Iris pigment epithelial cell (primary cell): ENCODE results near the gene SLC25A53.
A peak's percentile ranks its signal among the peaks of the same experiment; 100 is the strongest.

Experiments
- DNase-seq: peaks from one replicate; pipeline ENCODE4 v3.0.0-alpha.2; 2011; ENCODE audit warnings: low read depth

Gene SLC25A53

GRCh38 chrX:104156630-104157529 lies at the start of gene SLC25A53:
Gene SLC25A53 (minus strand): TSS chrX:104157009. CDS start chrX:104105257, 51,752 bp downstream.
- peak; percentile 79 for DNase-seq

DNA sequence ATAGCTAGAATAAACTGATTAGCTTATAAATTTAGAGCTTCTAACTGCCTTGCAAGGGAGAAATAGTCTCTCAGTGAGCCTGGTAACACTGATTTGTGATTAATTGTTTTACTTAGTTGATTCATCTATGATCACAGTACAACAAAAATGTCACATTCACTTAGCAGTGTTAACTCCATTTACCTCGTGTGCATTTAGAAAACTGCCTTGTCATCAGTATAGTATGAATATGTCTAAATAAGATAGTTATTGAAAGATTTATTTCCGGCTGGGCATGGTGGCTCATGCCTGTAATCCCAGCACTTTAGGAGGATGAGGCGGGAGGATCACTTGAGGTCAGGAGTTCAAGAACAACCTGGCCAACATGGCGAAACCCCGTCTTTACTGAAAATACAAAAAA lies 48.7 kb upstream of the SLC25A53 start:
- no peak for DNase-seq

DNA sequence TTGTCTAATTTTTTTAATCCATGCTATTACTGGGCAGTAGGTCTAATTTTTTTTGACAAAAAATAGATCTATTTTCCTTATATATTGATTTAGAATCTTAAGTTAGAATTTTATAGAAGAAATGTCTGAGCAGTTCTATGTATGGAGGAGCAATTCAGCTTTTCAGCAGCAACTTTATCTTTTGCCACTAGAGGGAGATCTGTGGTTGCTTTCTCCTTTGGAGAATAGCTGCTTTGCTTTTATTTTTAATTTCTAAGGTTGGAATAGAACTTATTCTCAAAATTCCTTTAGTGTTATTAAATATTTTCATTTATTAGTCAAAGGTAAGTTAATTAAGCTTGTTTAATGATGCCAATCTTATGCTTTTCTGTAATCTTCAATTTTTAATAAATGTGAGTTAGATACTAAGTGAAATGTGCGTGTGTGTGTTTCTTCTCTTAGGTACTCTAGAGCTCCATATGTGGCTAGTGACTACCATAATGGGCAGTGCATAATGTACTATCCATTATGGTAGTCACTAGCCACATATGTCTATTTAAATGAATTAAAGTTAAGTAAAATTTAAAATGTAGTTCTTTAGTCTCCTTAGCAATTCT lies 38.8 kb upstream of the SLC25A53 start:
- peak; percentile 31 for DNase-seq

DNA sequence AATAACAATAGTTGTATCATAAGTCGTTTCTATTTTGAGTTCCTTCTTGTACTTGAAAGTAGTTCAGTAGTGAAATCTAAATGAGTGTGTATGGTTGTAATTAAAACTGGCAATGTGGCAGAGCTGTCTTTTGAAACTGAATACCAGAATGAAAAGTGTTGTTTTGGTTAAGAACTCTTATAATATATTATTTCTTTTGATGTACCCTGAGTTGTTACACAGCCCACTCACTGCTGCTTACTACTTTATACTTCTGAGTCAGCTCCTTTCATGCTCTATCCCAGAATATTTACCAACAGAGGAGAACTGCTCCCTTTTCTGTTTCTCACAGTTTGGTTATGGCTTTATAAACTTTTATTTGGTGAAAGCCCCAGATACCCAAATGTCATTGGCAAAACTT lies 38.2 kb upstream of the SLC25A53 start:
- DNase-seq, result peak; percentile 1

- DNase-seq, result peak; percentile 17
Measured at GRCh38 chrX:104193485-104193884, 36.7 kb upstream of the SLC25A53 start.

- DNase-seq, result no peak
Measured at GRCh38 chrX:104189837-104190236, 33.0 kb upstream of the SLC25A53 start.

DNA sequence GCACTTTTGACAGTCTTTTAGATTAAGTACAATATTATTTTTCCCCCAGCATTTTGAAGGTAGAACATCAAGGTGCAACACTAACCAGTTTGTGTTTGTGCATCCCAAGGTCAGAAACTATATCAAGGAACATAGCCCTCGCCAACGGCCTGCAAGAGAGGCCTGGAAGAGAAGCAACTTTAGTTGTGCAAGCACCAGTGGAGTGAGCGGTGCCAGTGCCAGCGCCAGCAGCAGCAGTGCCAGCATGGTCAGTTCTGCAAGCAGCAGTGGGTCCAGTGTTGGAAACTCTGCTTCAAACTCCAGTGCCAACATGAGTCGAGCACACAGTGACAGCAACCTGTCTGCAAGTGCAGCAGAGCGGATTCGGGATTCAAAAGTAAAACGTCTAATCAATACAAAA lies 31.1 kb upstream of the SLC25A53 start:
- no peak for DNase-seq

GRCh38 chrX:104183685-104184084 lies 26.9 kb upstream of the SLC25A53 start:
- DNase-seq, result no peak

DNA sequence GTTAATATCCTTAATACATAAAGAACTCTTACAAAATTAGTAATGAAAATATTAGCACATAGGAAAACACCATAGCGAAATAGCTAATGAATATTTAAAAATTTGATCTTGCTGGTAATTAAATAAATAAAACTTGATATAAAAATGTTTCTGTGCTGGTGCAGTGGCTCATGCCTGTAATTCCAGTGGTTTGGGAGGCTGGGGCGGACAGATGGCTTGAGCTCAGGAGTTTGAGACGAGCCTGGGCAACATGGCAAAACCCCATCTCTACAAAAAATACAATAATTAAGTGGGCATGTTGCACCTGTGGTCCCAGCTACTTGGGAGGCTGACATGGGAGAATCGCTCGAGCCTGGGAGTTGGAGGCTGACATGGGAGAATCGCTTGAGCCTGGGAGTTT lies 17.0 kb upstream of the SLC25A53 start:
- no peak for DNase-seq

DNA sequence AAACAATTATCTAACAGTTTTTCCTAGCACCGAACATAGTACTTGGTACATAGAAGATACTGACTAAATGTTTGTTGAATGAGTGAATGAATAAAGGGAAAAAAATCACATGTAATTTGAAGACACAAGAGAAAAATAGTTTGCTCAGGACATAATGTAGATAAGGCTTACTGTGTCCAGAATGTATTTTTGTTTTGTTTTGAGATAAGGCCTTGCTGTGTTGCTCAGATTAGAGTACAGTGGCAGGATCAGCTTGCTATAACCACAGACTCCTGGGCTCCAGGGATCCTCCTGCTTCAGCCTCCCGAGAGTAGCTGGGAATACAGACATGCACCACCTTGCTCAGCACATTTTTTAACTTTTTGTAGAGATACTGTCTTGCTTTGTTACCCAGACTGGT lies 16.0 kb upstream of the SLC25A53 start:
- no peak for DNase-seq

- DNase-seq, result no peak
Measured at GRCh38 chrX:104172121-104172520, 15.3 kb upstream of the SLC25A53 start.

DNA sequence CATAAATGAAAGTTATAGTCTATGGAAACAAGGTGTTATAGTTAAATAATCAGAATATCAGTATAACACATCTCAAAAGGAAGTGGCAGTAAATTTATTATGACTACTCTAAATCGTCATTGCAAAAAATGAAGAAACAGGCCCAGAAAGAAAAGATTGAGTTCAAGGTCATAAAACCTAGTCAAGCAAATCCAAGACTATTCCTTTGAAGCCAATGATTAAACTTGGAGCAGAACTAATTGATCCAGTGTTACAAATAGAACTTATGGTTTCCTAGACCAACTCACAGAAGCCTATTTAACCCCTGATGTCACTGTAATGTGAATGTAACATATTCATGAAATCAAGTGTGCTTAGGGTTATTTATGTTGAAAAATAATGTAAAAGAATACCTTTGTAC lies 11.3 kb upstream of the SLC25A53 start:
- DNase-seq, result no peak

DNA sequence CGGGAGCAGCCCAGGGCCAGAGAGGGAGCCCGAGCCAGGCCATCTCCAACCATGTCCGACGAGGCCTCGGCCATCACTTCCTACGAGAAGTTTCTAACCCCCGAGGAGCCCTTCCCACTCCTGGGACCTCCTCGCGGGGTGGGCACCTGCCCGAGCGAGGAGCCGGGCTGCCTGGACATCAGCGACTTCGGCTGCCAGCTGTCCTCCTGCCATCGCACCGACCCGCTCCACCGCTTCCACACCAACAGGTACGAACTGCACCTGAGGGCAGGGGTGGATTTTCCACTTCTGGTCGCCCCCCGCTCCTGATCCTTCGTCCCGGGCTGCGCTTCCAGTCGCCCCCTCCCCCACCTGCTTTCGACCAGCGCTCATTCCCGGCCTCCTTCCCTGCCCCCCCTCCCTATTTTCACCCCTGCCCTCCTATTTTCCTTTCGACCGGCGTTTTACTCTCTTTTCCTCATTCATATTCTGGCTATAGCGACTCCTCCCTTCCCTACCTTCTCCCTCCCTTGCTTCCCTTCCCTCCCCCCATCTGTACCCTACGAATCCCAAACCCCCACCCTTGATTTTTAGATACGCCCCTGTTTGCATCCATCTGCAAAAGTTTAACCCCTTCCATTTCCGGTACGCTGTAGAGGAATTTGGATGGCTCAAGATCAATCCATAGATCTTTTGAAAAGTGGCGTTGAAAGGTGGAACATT lies 10.1 kb upstream of the SLC25A53 start:
- no peak for DNase-seq

- DNase-seq, result peak; percentile 88
Measured at GRCh38 chrX:104165894-104166734, 9.3 kb upstream of the SLC25A53 start, which contains the start of gene FAM199X. Gene FAM199X (plus strand): TSS chrX:104166453. CDS start chrX:104166786, 333 bp downstream.

- DNase-seq, result no peak
Measured at GRCh38 chrX:104151037-104151436, 5.8 kb downstream of the SLC25A53 start.

DNA sequence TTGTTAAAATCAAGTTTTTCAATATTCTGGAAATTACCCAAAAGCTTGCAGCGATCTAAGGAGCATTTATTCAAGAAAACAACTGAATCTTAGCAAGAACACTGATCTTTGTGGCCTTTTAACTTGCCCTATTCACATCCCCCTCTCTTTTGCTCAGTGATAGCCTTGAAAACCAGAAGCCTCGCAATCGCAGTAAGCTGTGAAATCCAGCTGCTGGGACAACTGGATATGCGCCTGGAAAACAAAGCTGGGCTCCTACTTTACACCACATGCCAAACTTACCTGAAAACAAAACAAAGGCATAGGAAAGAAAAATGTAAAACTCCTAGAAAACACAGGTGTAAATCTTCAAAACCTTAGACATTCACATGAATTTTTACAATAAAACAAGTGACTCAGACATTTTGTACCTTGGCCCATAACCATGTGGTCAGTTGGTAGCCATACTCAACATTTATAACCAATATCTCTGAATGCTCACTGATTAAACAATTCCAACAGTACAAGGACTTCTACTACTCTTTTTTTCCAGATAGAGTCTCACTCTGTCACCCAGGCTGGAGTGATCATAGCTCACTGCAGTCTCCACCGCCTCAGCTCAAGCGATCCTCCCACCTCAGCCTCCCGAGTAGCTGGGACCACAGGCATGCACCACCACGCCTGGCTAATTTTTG lies 15.6 kb downstream of the SLC25A53 start:
- DNase-seq, result no peak

DNA sequence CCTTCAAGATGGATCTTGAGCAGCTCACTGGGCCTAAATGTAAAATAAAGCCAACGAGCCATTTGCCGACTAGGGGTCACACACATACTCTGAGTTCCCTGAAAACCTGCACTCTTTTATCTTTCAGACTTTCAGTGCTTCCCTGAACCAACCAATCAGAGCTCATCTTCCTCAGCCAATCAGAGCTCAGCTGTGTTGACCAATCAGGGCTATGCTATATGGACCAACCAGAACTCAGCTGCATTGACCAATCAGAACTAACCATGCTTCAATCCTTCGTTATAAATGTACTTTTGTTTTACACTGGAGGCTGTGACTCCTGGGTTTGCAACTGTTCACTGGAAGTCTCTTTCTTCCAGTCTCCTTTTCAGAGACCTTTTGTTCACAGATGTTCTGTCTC lies 19.3 kb downstream of the SLC25A53 start:
- DNase-seq, result peak; percentile 25

DNA sequence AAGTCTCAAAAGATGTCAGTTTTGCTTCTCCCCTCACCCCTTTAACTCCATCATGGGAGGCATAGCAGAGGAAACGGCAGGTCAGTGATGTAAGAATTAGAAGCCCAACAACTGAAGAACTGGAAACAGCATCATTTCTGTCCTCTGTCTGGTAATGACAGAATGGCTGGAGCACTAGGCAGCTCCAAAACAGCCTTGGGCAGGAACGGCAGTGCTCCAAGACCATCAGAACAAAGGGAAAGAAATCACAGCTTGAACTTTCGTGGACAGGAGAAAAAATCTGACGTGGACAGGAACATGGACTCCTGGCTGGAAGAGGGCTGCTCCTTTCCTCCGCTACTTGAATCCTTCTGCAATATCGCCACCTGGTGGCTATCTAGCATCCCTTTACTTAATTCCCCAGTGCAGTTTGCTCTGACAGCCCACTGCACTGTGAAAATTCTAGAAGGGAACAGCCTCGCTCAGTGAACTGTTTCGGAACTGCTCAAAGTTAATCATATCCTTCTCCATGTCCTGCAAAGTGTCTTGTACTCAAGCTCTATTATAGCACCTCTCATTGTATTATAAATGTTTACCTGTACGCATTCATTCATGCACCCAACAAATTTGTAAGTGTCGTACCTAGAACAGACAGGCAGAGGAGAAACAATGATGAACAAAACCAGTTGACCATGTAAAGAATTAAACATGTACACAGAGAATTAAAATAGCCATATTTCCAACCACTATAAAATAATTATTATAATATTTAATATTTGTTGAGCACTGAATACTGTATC lies 20.4 kb downstream of the SLC25A53 start:
- DNase-seq, result peak; percentile 91

- peak; percentile 43 for DNase-seq
Measured at GRCh38 chrX:104135677-104136076, 21.1 kb downstream of the SLC25A53 start.

GRCh38 chrX:104134583-104135261 lies 22.1 kb downstream of the SLC25A53 start:
- DNase-seq, result no peak
